ENCODE measurements around the gene FOXRED1. TPM values are rescaled to one million over a fixed set of nuclear protein-coding genes. Genes with fewer than 3 reads are reported as not detected.

FOXRED1 gene
- total RNA-seq, 4 donors from 2014 or later = 12.5 to 20.8 (median 16.2) TPM

- DNase-seq (no peak), ATAC-seq (no peak)
- in situ Hi-C loops (cut with MboI; ENCODE audit: low sequenced_read_pairs in 4 of 4) (loop anchor here in 1 of 4 donors (5.0 kb wide), 1 partner anchor 54 kb away; the partner anchor contains the start of genes FAM118B and RPUSD4), intact Hi-C loops (cut with DNase I; ENCODE audit: low total_unique reads) (loop anchor here (5.0 kb wide), 1 partner anchor 154 kb away; no protein-coding TSS in a partner anchor)
- peaks cover 22 to 24% of the 10 kb centered on the region in 2 donors for H3K4me1 ChIP-seq
- H3K4me3 ChIP-seq = no peak overlapping the region
- H3K27me3 ChIP-seq = no peaks in the 10 kb centered on the region
- TF ChIP-seq, protein P1, sequence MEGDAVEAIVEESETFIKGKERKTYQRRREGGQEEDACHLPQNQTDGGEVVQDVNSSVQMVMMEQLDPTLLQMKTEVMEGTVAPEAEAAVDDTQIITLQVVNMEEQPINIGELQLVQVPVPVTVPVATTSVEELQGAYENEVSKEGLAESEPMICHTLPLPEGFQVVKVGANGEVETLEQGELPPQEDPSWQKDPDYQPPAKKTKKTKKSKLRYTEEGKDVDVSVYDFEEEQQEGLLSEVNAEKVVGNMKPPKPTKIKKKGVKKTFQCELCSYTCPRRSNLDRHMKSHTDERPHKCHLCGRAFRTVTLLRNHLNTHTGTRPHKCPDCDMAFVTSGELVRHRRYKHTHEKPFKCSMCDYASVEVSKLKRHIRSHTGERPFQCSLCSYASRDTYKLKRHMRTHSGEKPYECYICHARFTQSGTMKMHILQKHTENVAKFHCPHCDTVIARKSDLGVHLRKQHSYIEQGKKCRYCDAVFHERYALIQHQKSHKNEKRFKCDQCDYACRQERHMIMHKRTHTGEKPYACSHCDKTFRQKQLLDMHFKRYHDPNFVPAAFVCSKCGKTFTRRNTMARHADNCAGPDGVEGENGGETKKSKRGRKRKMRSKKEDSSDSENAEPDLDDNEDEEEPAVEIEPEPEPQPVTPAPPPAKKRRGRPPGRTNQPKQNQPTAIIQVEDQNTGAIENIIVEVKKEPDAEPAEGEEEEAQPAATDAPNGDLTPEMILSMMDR (IDR thresholded peaks at IDR 0.05 in 4 of 5, conservative IDR thresholded peaks at IDR 0.05 in 1 of 5) = no peak
- TF ChIP-seq POLR2A (IDR thresholded peaks at IDR 0.05) = no peak
- peaks cover 0 to 66% of the 10 kb centered on the region in 2 donors for H3K36me3 ChIP-seq
- no peak overlapping the region for H3K27ac ChIP-seq
- H3K9me3 ChIP-seq = no peaks in the 10 kb centered on the region
Measured at GRCh38 chr11:126265811-126266210, 3.1 kb upstream of the FOXRED1 start.

DNA sequence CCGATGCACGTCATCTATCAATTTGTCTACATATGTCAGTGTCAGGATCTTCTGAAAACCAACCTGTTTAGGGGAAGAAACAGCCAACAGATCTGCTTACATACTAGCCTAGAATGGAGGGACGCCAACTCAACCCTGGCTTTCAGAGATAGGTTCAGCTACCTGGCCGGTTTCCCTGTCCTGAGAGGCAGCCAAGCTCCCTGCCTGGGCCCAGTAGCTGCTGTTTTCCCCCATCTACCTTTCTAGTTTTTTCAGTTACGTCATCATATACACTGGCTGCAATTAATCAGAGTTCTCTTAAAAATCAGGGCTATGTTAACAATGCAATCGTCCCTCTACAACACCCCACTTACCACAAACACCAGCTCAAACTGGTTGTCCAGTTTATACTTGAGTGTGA is 1.3 kb upstream of the FOXRED1 start:
- TF ChIP-seq, protein P1 (IDR thresholded peaks at IDR 0.05 in 4 of 5, conservative IDR thresholded peaks at IDR 0.05 in 1 of 5) = no peak
- TF ChIP-seq POLR2A (IDR thresholded peaks at IDR 0.05) = no peak
- Histone ChIP-seq H3K27me3 (no peaks in the 10 kb centered on the region), H3K4me1 (peaks cover 22% of the 10 kb centered on the region in 2 donors), H3K4me3 (peak overlapping the region; percentile 82 to 99 (median 88)), H3K9me3 (no peaks in the 10 kb centered on the region), H3K27ac (peak overlapping the region; percentile 87 to 96 (median 91)), H3K36me3 (peaks cover 0 to 53% of the 10 kb centered on the region in 2 donors)
- ATAC-seq (peak in 1 of 2 donors; percentile 31), DNase-seq (peak; percentile 44 to 77)
- in situ Hi-C loops (cut with MboI; ENCODE audit: low sequenced_read_pairs in 4 of 4) = loop anchor here in 1 of 4 donors (5.0 kb wide), 1 partner anchor 55 kb away; the partner anchor contains the start of genes FAM118B and RPUSD4
- intact Hi-C loops (cut with DNase I; ENCODE audit: low total_unique reads) = loop anchor here (1.0 to 5.0 kb wide), 4 partner anchors 16 to 205 kb away; partner anchors contain the start of genes CDON, FAM118B, RPUSD4 and TIRAP

- Histone ChIP-seq H3K27me3 (no peaks in the 10 kb centered on the region), H3K36me3 (peaks cover 0 to 53% of the 10 kb centered on the region in 2 donors), H3K9me3 (no peaks in the 10 kb centered on the region), H3K27ac (peak overlapping the region; percentile 87 to 96 (median 91)), H3K4me1 (peaks cover 22% of the 10 kb centered on the region in 2 donors), H3K4me3 (peak overlapping the region; percentile 82 to 99 (median 88))
- in situ Hi-C loops (cut with MboI; ENCODE audit: low sequenced_read_pairs in 4 of 4) = loop anchor here in 1 of 4 donors (5.0 kb wide), 1 partner anchor 56 kb away; the partner anchor contains the start of genes FAM118B and RPUSD4
- ATAC-seq (peak; percentile 38 to 39), DNase-seq (no peak)
- intact Hi-C loops (cut with DNase I; ENCODE audit: low total_unique reads) = loop anchor here (1.0 to 5.0 kb wide), 4 partner anchors 15 to 206 kb away; partner anchors contain the start of genes CDON, FAM118B, RPUSD4 and TIRAP
- TF ChIP-seq, protein P1 (IDR thresholded peaks at IDR 0.05 in 4 of 5, conservative IDR thresholded peaks at IDR 0.05 in 1 of 5) = no peak
- TF ChIP-seq POLR2A (IDR thresholded peaks at IDR 0.05) = no peak
Measured at GRCh38 chr11:126268361-126268707, 620 bp upstream of the FOXRED1 start.

DNA sequence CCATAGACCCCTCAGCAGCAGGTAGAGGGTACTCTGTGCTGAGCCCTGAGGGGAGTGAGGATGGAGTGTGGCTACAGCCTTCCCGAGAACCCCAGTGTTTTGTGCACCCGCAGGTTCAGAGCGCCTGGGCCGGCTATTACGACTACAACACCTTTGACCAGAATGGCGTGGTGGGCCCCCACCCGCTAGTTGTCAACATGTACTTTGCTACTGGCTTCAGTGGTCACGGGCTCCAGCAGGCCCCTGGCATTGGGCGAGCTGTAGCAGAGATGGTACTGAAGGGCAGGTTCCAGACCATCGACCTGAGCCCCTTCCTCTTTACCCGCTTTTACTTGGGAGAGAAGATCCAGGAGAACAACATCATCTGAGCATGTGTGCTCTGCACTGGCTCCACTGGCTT is 8.4 kb downstream of the FOXRED1 start:
- ATAC-seq = no peak
- TF ChIP-seq, protein P1 (IDR thresholded peaks at IDR 0.05 in 4 of 5, conservative IDR thresholded peaks at IDR 0.05 in 1 of 5) = no peak
- no peak for TF ChIP-seq POLR2A (IDR thresholded peaks at IDR 0.05)
- in situ Hi-C loops (cut with MboI; ENCODE audit: low sequenced_read_pairs in 4 of 4) (loop anchor here in 1 of 4 donors (10.0 kb wide), 1 partner anchor 63 kb away; the partner anchor contains the start of genes FAM118B and RPUSD4), intact Hi-C loops (cut with DNase I; ENCODE audit: low total_unique reads) (no loop called here)
- peaks cover 6 to 7% of the 10 kb centered on the region in 2 donors for H3K4me1 ChIP-seq
- DNase-seq = no peak
- peaks cover 0 to 47% of the 10 kb centered on the region in 2 donors for H3K36me3 ChIP-seq
- H3K9me3 ChIP-seq = no peaks in the 10 kb centered on the region
- no peak overlapping the region for H3K27ac ChIP-seq
- no peak overlapping the region for H3K4me3 ChIP-seq
- H3K27me3 ChIP-seq = no peaks in the 10 kb centered on the region
